Measurements from ENCODE around the gene SLMAP. TPM values are rescaled to one million over a fixed set of nuclear protein-coding genes. Genes with fewer than 3 reads are reported as not detected.

Gene SLMAP
- total and polyA plus RNA-seq, 2 of the 4 experiments (the other 2 are of a cell fraction), result 15.5 to 26.5 TPM

- Histone ChIP-seq H2BK20ac (ENCODE audit: low read depth, low read length) (no peak overlapping the region), H2BK120ac (ENCODE audit: low read depth, low read length) (no peak overlapping the region), H2BK15ac (ENCODE audit: low read depth, low read length) (no peak overlapping the region), H4K20me1 (ENCODE audit: insufficient read depth, low read length) (no peaks in the 10 kb centered on the region), H3K4me2 (ENCODE audit: low read depth, low read length) (0 out of 2 replicates have a peak overlapping the region, but pooled peaks have one; percentile 47), H4K91ac (ENCODE audit: insufficient read depth, low read depth, low read length) (no peak overlapping the region), H3K23ac (ENCODE audit: low read depth, low read length) (no peak overlapping the region), H3K9me3 (ENCODE audit: control insufficient read depth, insufficient read depth, low read length) (no peaks in the 10 kb centered on the region), H3K4me1 (ENCODE audit: control insufficient read depth, insufficient read depth, low read length) (no peaks in the 10 kb centered on the region), H3K27ac (ENCODE audit: insufficient read depth, low read length) (no peak overlapping the region), H3K4ac (ENCODE audit: low read depth, low read length) (no peak overlapping the region), H3K4me3 (ENCODE audit: insufficient read depth, low read depth, low read length) (no peak overlapping the region), H3K27me3 (ENCODE audit: control insufficient read depth, insufficient read depth, low read length) (no peaks in the 10 kb centered on the region), H2AK9ac (replicated peaks; ENCODE audit: low read depth, low read length, poor library complexity) (no peak overlapping the region), H2BK5ac (ENCODE audit: low read depth, low read length, poor library complexity, severe bottlenecking) (no peak overlapping the region), H3K14ac (replicated peaks; ENCODE audit: low read depth, low read length) (no peak overlapping the region), H3K36me3 (ENCODE audit: control insufficient read depth, insufficient read depth, low read length) (peaks cover 5% of the 10 kb centered on the region), H3K9me1 (ENCODE audit: insufficient read depth, low read length) (no peaks in the 10 kb centered on the region), H3K79me1 (ENCODE audit: low read depth in 1 of 2, low read length in 2 of 2) (peaks cover 0 to 3% of the 10 kb centered on the region in 2 experiments; a peak in 1 of 4 replicates), H4K8ac (ENCODE audit: low read depth in 2 of 2, low read length in 2 of 2) (no peak overlapping the region), H3K18ac (ENCODE audit: low read depth, low read length) (no peak overlapping the region), H3K56ac (ENCODE audit: extremely low read depth, insufficient read depth, low read length) (no peak overlapping the region), H2AK5ac (ENCODE audit: low read depth, low read length) (no peak overlapping the region), H2AFZ (replicated peaks; ENCODE audit: low read length, poor library complexity) (no peak overlapping the region), H4K5ac (ENCODE audit: low read depth, low read length) (no peak overlapping the region), H3K9ac (ENCODE audit: low read depth, low read length) (no peak overlapping the region)
- in situ Hi-C loops (cut with MboI; ENCODE audit: low sequenced_read_pairs) (no loop called here), dilution Hi-C loops (cut with HindIII; ENCODE audit: low sequenced_read_pairs, unreplicated experiment) (no loop called here), intact Hi-C loops (cut with micrococcal nuclease) (no loop called here)
- no TSS peak for BruUV-seq (replicated peaks)
- TF ChIP-seq RFX5 (IDR thresholded peaks at IDR 0.05; ENCODE audit: low read depth, low read length), result no peak
- TF ChIP-seq, protein P1, sequence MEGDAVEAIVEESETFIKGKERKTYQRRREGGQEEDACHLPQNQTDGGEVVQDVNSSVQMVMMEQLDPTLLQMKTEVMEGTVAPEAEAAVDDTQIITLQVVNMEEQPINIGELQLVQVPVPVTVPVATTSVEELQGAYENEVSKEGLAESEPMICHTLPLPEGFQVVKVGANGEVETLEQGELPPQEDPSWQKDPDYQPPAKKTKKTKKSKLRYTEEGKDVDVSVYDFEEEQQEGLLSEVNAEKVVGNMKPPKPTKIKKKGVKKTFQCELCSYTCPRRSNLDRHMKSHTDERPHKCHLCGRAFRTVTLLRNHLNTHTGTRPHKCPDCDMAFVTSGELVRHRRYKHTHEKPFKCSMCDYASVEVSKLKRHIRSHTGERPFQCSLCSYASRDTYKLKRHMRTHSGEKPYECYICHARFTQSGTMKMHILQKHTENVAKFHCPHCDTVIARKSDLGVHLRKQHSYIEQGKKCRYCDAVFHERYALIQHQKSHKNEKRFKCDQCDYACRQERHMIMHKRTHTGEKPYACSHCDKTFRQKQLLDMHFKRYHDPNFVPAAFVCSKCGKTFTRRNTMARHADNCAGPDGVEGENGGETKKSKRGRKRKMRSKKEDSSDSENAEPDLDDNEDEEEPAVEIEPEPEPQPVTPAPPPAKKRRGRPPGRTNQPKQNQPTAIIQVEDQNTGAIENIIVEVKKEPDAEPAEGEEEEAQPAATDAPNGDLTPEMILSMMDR (conservative IDR thresholded peaks at IDR 0.05; ENCODE audit: low read depth, low read length), result no peak
- no peak for TF ChIP-seq POLR2A (IDR thresholded peaks at IDR 0.05; ENCODE audit: low read depth, low read length)
- TF ChIP-seq RCOR1 (IDR thresholded peaks at IDR 0.05; ENCODE audit: insufficient replicate concordance, low read length), result no peak
- no peak for TF ChIP-seq RAD21 (IDR thresholded peaks at IDR 0.05; ENCODE audit: low read length)
- no peak for TF ChIP-seq SMC3 (IDR thresholded peaks at IDR 0.05; ENCODE audit: low read depth, low read length)
- TF ChIP-seq, protein P2, sequence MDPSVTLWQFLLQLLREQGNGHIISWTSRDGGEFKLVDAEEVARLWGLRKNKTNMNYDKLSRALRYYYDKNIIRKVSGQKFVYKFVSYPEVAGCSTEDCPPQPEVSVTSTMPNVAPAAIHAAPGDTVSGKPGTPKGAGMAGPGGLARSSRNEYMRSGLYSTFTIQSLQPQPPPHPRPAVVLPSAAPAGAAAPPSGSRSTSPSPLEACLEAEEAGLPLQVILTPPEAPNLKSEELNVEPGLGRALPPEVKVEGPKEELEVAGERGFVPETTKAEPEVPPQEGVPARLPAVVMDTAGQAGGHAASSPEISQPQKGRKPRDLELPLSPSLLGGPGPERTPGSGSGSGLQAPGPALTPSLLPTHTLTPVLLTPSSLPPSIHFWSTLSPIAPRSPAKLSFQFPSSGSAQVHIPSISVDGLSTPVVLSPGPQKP (IDR thresholded peaks at IDR 0.05; ENCODE audit: borderline replicate concordance, low read depth, low read length), result no peak
- no peak for TF ChIP-seq MXI1 (IDR thresholded peaks at IDR 0.05; ENCODE audit: borderline replicate concordance, low read depth, low read length)
- TF ChIP-seq BHLHE40 (IDR thresholded peaks at IDR 0.05; ENCODE audit: low read depth, low read length), result no peak
- TF ChIP-seq USF2 (IDR thresholded peaks at IDR 0.05; ENCODE audit: low read depth, low read length), result no peak
- TF ChIP-seq MAFK (IDR thresholded peaks at IDR 0.05; ENCODE audit: low read depth, low read length), result no peak
- no peak for TF ChIP-seq NFE2L2 (IDR thresholded peaks at IDR 0.05; ENCODE audit: low read depth, low read length)
- TF ChIP-seq MAZ (IDR thresholded peaks at IDR 0.05; ENCODE audit: borderline replicate concordance, low read depth, low read length), result no peak
- no peak for TF ChIP-seq CHD1 (IDR thresholded peaks at IDR 0.05; ENCODE audit: low read depth, low read length)
- no peak for TF ChIP-seq FOS (IDR thresholded peaks at IDR 0.05; ENCODE audit: low read depth, low read length)
- no peak for TF ChIP-seq CEBPB (IDR thresholded peaks at IDR 0.05; ENCODE audit: low read depth, low read length)
- DNase-seq (peak; percentile 18), ATAC-seq (ENCODE audit: low read depth) (peak; percentile 67)
- ChIA-PET CTCF (interaction anchor here (0.6 kb wide), 1 partner anchor 328 kb away, joined by 4 read pairs; no protein-coding TSS in a partner anchor), POLR2A (ENCODE audit: unreplicated experiment) (no interaction called here)
- 46% methylated on average over 4 of the region's 6 CpGs; no CpG with 5 or more reads in 1 of the 2 experiments for WGBS, 2 experiments (ENCODE audit: extremely low coverage in 2 of 2, insufficient read length in 1 of 2)
Observed at GRCh38 chr3:57889807-57890206, 133.7 kb downstream of the SLMAP start.
